HepG2 (cell line): ENCODE data around the gene SHC1. TPM values are rescaled to one million over a fixed set of nuclear protein-coding genes. Genes with fewer than 3 reads are reported as not detected.

Experiments used
- ASH2L ChIP-seq: fragments of 300-600, 200-600 bp; sonication (generic); IDR thresholded peaks from 2 replicates; pipeline ENCODE4 v1.7.0; 2017; ENCODE audit warnings: low read depth, mild to moderate bottlenecking, moderate library complexity, mixed read lengths, low read length; ENCODE audit not compliant: insufficient read length
- CC2D1A ChIP-seq: sonication (generic); formaldehyde crosslinking; IDR thresholded peaks from 2 replicates; pipeline ENCODE4 v1.8.1; 2023; ENCODE audit warnings: mild to moderate bottlenecking, missing genetic modification reagents
- HDAC6 ChIP-seq: fragments of 200-600 bp; sonication (generic); IDR thresholded peaks from 2 replicates; pipeline ENCODE4 v1.7.0; 2017; ENCODE audit warnings: mild to moderate bottlenecking, antibody characterized with exemption, low read length, low read depth
- MEIS1 ChIP-seq: sonication (generic); formaldehyde crosslinking; IDR thresholded peaks from 2 replicates; pipeline ENCODE4 v1.9.0; 2021; ENCODE audit warnings: mild to moderate bottlenecking, missing genetic modification reagents, moderate library complexity, borderline replicate concordance
- PAX8 ChIP-seq: sonication (generic); formaldehyde crosslinking; IDR thresholded peaks from 2 replicates; pipeline ENCODE4 v1.8.0; 2022; ENCODE audit warnings: mild to moderate bottlenecking, missing genetic modification reagents, borderline replicate concordance
- SPEN ChIP-seq: sonication (generic); formaldehyde crosslinking; IDR thresholded peaks from 2 replicates; pipeline ENCODE4 v1.5.1; 2020; ENCODE audit warnings: low read depth, mild to moderate bottlenecking, missing genetic modification reagents
- SSRP1 ChIP-seq: IDR thresholded peaks from 2 replicates; pipeline ENCODE4 v1.6.1; 2016; ENCODE audit warnings: control low read depth
- SUZ12 ChIP-seq: fragments of 150-350 bp; IDR thresholded peaks from 2 replicates; pipeline ENCODE4 v1.6.1; 2014; ENCODE audit warnings: low read depth, low read length
- TOPORS ChIP-seq: sonication (generic); formaldehyde crosslinking; IDR thresholded peaks from 2 replicates; pipeline ENCODE4 v1.8.0; 2023; ENCODE audit warnings: mild to moderate bottlenecking, missing genetic modification reagents
- ZFY ChIP-seq: sonication (generic); formaldehyde crosslinking; IDR thresholded peaks from 2 replicates; pipeline ENCODE4 v1.4.0; 2020; ENCODE audit warnings: missing genetic modification reagents
- ZNF124 ChIP-seq: sonication (generic); formaldehyde crosslinking; IDR thresholded peaks from 2 replicates; pipeline ENCODE4 v1.4.0; 2020; ENCODE audit warnings: missing genetic modification reagents
- ZNF577 ChIP-seq: sonication (generic); formaldehyde crosslinking; IDR thresholded peaks from 2 replicates; pipeline ENCODE4 v1.4.0; 2020; ENCODE audit warnings: mild to moderate bottlenecking, low read depth, missing genetic modification reagents, borderline replicate concordance
- polyA plus RNA-seq, 8 experiments: library from polyadenylated mRNA; depleted of rRNA in 3 of 8; stranded (reverse) in 7 of 8; unstranded in 1 of 8; fragments of >200 nt; fragmentation: Illumina TruSeq in 4 of 8; extraction: Trizol in 4 of 8; gene quantifications; 2 replicates each; pipeline versions ENCODE4 v1.2.1 to v1.2.3, GENCODE V29; 2011 to 2016; ENCODE audit warnings: low read depth in 4 of 8, missing spikeins in 1 of 8, mixed read lengths in 1 of 8; ENCODE audit not compliant: insufficient read depth in 1 of 8
- total RNA-seq, 5 experiments: library from RNA; depleted of rRNA; stranded (reverse); fragments of >200 nt; fragmentation: Illumina TruSeq; extraction: Trizol; gene quantifications; 2 replicates each; pipeline ENCODE4 v1.2.3, GENCODE V29; 2016; ENCODE audit warnings: low read depth in 1 of 5
- TF ChIP-seq, protein P1 (sequence below): sonication (generic); formaldehyde crosslinking; IDR thresholded peaks from 2 replicates; pipeline ENCODE4 v1.4.0; 2020; ENCODE audit warnings: mild to moderate bottlenecking, missing genetic modification reagents, borderline replicate concordance
- TF ChIP-seq, protein P2 (sequence below): sonication (generic); formaldehyde crosslinking; IDR thresholded peaks from 2 replicates; pipeline ENCODE4 v1.4.0; 2020; ENCODE audit warnings: missing genetic modification reagents, borderline replicate concordance
- TF ChIP-seq, protein P3 (sequence below): sonication (generic); formaldehyde crosslinking; IDR thresholded peaks from 2 replicates; pipeline ENCODE4 v1.8.1; 2023; ENCODE audit warnings: mild to moderate bottlenecking, missing genetic modification reagents, borderline replicate concordance
- TF ChIP-seq, protein P4 (sequence below): sonication (generic); formaldehyde crosslinking; IDR thresholded peaks from 2 replicates; pipeline ENCODE4 v1.4.0; 2020; ENCODE audit warnings: missing genetic modification reagents, borderline replicate concordance
- TF ChIP-seq, protein P5 (sequence below): IDR thresholded peaks from 2 replicates; pipeline ENCODE4 v1.6.1; 2012; ENCODE audit warnings: inconsistent platforms
- TF ChIP-seq, protein P6 (sequence below): sonication (generic); formaldehyde crosslinking; IDR thresholded peaks from 2 replicates; pipeline ENCODE4 v1.5.1; 2020; ENCODE audit warnings: mild to moderate bottlenecking, missing genetic modification reagents, borderline replicate concordance
- TF ChIP-seq, protein P7 (sequence below): sonication (generic); formaldehyde crosslinking; IDR thresholded peaks from 2 replicates; pipeline ENCODE4 v1.5.1; 2020; ENCODE audit warnings: mild to moderate bottlenecking, missing genetic modification reagents, moderate library complexity

SHC1 gene
- total and polyA plus RNA-seq, 2 of the 13 experiments (the other 11 are each of a cell fraction or from before 2014, with no cell fraction given), result 52.0 to 137 TPM

DNA sequence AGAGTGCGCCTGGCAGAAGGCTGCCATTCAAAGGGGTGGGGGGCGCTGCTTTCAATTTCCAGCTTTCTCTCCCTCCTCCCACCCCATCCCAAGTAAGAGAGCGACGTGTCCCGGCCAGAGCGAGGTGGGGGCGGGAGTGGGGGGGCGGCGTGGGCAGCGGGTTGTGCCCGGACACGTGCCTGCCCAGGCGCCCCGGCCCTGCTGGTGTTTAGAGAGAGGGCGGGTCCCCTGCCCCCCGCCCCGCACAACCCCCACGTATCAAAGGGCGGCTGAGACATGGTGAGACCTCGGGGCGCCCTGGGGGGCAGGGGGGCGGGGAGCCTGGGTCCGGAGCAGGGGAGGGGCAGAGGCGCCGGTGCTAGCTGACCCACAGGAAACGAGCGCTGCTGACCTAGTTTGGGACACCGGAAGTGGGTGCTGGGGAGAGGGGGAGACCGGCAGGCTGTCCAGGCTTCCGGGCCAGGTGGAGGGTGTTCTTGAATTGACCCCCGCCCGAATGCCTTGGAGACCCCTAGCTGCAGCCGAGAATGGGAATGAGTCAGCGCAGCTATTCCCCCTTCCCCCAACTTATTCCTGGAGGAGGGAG is 33.3 kb upstream of the SHC1 start (continued):
- TF ChIP-seq MEIS1 (CRISPR knock-in tag) (no peak), ZNF124 (CRISPR knock-in tag) (no peak), TOPORS (CRISPR knock-in tag) (no peak), SPEN (CRISPR knock-in tag) (peak; percentile 49; the same call in 1 of the 2 replicates), CC2D1A (no peak), PAX8 (no peak), ZFY (CRISPR knock-in tag) (no peak), ZNF577 (CRISPR knock-in tag) (no peak), SSRP1 (CRISPR knock-in tag) (no peak), SUZ12 (no peak), ASH2L (no peak), HDAC6 (no peak)
- TF ChIP-seq, protein P1, sequence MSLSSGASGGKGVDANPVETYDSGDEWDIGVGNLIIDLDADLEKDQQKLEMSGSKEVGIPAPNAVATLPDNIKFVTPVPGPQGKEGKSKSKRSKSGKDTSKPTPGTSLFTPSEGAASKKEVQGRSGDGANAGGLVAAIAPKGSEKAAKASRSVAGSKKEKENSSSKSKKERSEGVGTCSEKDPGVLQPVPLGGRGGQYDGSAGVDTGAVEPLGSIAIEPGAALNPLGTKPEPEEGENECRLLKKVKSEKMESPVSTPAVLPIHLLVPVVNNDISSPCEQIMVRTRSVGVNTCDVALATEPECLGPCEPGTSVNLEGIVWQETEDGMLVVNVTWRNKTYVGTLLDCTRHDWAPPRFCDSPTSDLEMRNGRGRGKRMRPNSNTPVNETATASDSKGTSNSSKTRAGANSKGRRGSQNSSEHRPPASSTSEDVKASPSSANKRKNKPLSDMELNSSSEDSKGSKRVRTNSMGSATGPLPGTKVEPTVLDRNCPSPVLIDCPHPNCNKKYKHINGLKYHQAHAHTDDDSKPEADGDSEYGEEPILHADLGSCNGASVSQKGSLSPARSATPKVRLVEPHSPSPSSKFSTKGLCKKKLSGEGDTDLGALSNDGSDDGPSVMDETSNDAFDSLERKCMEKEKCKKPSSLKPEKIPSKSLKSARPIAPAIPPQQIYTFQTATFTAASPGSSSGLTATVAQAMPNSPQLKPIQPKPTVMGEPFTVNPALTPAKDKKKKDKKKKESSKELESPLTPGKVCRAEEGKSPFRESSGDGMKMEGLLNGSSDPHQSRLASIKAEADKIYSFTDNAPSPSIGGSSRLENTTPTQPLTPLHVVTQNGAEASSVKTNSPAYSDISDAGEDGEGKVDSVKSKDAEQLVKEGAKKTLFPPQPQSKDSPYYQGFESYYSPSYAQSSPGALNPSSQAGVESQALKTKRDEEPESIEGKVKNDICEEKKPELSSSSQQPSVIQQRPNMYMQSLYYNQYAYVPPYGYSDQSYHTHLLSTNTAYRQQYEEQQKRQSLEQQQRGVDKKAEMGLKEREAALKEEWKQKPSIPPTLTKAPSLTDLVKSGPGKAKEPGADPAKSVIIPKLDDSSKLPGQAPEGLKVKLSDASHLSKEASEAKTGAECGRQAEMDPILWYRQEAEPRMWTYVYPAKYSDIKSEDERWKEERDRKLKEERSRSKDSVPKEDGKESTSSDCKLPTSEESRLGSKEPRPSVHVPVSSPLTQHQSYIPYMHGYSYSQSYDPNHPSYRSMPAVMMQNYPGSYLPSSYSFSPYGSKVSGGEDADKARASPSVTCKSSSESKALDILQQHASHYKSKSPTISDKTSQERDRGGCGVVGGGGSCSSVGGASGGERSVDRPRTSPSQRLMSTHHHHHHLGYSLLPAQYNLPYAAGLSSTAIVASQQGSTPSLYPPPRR (CRISPR knock-in tag), result no peak
- TF ChIP-seq, protein P2, sequence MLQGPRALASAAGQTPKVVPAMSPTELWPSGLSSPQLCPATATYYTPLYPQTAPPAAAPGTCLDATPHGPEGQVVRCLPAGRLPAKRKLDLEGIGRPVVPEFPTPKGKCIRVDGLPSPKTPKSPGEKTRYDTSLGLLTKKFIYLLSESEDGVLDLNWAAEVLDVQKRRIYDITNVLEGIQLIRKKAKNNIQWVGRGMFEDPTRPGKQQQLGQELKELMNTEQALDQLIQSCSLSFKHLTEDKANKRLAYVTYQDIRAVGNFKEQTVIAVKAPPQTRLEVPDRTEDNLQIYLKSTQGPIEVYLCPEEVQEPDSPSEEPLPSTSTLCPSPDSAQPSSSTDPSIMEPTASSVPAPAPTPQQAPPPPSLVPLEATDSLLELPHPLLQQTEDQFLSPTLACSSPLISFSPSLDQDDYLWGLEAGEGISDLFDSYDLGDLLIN, result no peak
- TF ChIP-seq, protein P3, sequence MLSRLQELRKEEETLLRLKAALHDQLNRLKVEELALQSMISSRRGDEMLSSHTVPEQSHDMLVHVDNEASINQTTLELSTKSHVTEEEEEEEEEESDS, result no peak
- TF ChIP-seq, protein P4, sequence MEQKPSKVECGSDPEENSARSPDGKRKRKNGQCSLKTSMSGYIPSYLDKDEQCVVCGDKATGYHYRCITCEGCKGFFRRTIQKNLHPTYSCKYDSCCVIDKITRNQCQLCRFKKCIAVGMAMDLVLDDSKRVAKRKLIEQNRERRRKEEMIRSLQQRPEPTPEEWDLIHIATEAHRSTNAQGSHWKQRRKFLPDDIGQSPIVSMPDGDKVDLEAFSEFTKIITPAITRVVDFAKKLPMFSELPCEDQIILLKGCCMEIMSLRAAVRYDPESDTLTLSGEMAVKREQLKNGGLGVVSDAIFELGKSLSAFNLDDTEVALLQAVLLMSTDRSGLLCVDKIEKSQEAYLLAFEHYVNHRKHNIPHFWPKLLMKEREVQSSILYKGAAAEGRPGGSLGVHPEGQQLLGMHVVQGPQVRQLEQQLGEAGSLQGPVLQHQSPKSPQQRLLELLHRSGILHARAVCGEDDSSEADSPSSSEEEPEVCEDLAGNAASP (CRISPR knock-in tag), result no peak
- TF ChIP-seq, protein P5, sequence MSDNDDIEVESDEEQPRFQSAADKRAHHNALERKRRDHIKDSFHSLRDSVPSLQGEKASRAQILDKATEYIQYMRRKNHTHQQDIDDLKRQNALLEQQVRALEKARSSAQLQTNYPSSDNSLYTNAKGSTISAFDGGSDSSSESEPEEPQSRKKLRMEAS, result peak; percentile 67; the same call in 1 of the 2 replicates
- TF ChIP-seq, protein P6, sequence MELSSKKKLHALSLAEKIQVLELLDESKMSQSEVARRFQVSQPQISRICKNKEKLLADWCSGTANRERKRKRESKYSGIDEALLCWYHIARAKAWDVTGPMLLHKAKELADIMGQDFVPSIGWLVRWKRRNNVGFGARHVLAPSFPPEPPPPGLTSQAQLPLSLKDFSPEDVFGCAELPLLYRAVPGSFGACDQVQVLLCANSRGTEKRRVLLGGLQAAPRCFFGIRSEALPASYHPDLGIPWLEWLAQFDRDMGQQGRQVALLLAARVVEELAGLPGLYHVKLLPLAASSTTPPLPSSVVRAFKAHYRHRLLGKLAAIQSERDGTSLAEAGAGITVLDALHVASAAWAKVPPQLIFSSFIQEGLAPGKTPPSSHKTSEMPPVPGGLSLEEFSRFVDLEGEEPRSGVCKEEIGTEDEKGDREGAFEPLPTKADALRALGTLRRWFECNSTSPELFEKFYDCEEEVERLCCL (CRISPR knock-in tag), result 0 out of 2 replicates have a peak, but pooled peaks have one; percentile 21
- TF ChIP-seq, protein P7, sequence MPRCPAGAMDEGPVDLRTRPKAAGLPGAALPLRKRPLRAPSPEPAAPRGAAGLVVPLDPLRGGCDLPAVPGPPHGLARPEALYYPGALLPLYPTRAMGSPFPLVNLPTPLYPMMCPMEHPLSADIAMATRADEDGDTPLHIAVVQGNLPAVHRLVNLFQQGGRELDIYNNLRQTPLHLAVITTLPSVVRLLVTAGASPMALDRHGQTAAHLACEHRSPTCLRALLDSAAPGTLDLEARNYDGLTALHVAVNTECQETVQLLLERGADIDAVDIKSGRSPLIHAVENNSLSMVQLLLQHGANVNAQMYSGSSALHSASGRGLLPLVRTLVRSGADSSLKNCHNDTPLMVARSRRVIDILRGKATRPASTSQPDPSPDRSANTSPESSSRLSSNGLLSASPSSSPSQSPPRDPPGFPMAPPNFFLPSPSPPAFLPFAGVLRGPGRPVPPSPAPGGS, result no peak
